A549 (cell line): ENCODE measurements around the gene LGMN.

Experiments
- BHLHE40 ChIP-seq: IDR thresholded peaks from 2 replicates; pipeline ENCODE4 v1.6.1; 2012; ENCODE audit warnings: low read depth, low read length, inconsistent platforms
- CHD2 ChIP-seq: fragments of 150-350 bp; IDR thresholded peaks from 2 replicates; pipeline ENCODE4 v1.6.1; 2014; ENCODE audit warnings: low read length; ENCODE audit not compliant: partially characterized antibody
- CTCF ChIP-seq: fragments of >200 bp; sonication (Bioruptor Twin); formaldehyde crosslinking; IDR thresholded peaks from 3 replicates; pipeline ENCODE4 v1.5.1; 2016
- HMGXB4 ChIP-seq: fragments of 250-450 bp; sonication (Bioruptor Pico); IDR thresholded peaks from 2 replicates; pipeline ENCODE4 v1.5.0; 2021; ENCODE audit warnings: mild to moderate bottlenecking, moderate library complexity, borderline replicate concordance
- POLR2A ChIP-seq: IDR thresholded peaks from 2 replicates; pipeline ENCODE4 v1.6.1; 2012; ENCODE audit warnings: mild to moderate bottlenecking, low read length
- REST ChIP-seq: fragments of 200-600 bp; sonication (generic); IDR thresholded peaks from 2 replicates; pipeline ENCODE4 v1.6.1; 2016; ENCODE audit warnings: antibody characterized with exemption, mild to moderate bottlenecking, moderate library complexity
- ZFP36 ChIP-seq: fragments of 450-650 bp; IDR thresholded peaks from 2 replicates; pipeline ENCODE4 v1.6.1; 2014; ENCODE audit warnings: borderline replicate concordance; ENCODE audit not compliant: partially characterized antibody

GRCh38 chr14:92793709-92794546 is 45.5 kb upstream of the LGMN start, which contains the start of gene GOLGA5:
- TF ChIP-seq HMGXB4 (CRISPR knock-in tag) (0 out of 2 replicates have a peak, but pooled peaks have one; percentile 17), CTCF (no peak), ZFP36 (no peak), BHLHE40 (no peak), REST (0 out of 2 replicates have a peak, but pooled peaks have one; percentile 20), CHD2 (no peak), POLR2A (peak; percentile 82)
